Esophagus squamous epithelium (tissue), 4 donors: ENCODE data around the gene DCAF10.
"Not testable (repeated sequence)": the region's sequence is repeated elsewhere in the genome, so short reads cannot be mapped to it uniquely, and the experiment has no call there.

ENCODE experiments used
- CTCF ChIP-seq, 6 experiments: fragments of 450-650 bp in 4 of 6; fragments of 200-600 bp in 2 of 6; sonication (generic) in 2 of 6; IDR thresholded peaks; one replicate each; pipeline ENCODE4 v1.5.1; 2016 to 2019; ENCODE audit warnings: antibody characterized with exemption in 6 of 6, mild to moderate bottlenecking in 4 of 6, moderate library complexity in 4 of 6
- POLR2A ChIP-seq, 4 donors: fragments of 450-650 bp; IDR thresholded peaks; one replicate each; pipeline ENCODE4 v1.6.1; 2017; ENCODE audit warnings: antibody characterized with exemption in 4 of 4, mild to moderate bottlenecking in 4 of 4, moderate library complexity in 3 of 4

GRCh38 chr9:37751704-37752103 lies 48.9 kb upstream of the DCAF10 start:
- TF ChIP-seq POLR2A, CTCF (IDR thresholded peaks at IDR 0.05): not testable (repeated sequence)
